ENCODE results near the gene SFXN5.

- TF ChIP-seq CTCF (conservative IDR thresholded peaks at IDR 0.05 in 1 of 2, IDR thresholded peaks at IDR 0.05 in 1 of 2; ENCODE audit: low read depth in 1 of 2, low read length in 2 of 2) (no peak), EZH2 (IDR thresholded peaks at IDR 0.05; ENCODE audit: low read length, missing control alignments) (no peak)
Observed at GRCh38 chr2:72949642-72950041, 121.9 kb downstream of the SFXN5 start.

All from fibroblast of lung (primary cell).